ENCODE measurements around the gene CTDP1. TPM values are rescaled to one million over a fixed set of nuclear protein-coding genes. Genes with fewer than 3 reads are reported as not detected.

CTDP1 gene
- total RNA-seq, 1 experiment from 2014 or later: 24.9 TPM

GRCh38 chr18:79780547-79780946 is 100.9 kb downstream of the CTDP1 start:
- Histone ChIP-seq H3K4me3 (replicated peaks in 1 of 2; ENCODE audit: low read depth in 1 of 2, low read length in 2 of 2) (no peak overlapping the region), H3K9me3 (ENCODE audit: control insufficient read depth in 1 of 2, insufficient read depth in 1 of 2, low read depth in 1 of 2, low read length in 2 of 2) (no peaks in the 10 kb centered on the region), H3K9me2 (ENCODE audit: insufficient read depth) (no peaks in the 10 kb centered on the region), H3K27me3 (ENCODE audit: insufficient read depth, low read length) (no peaks in the 10 kb centered on the region), H4K20me1 (ENCODE audit: insufficient read depth) (no peaks in the 10 kb centered on the region), H3K9ac (ENCODE audit: low read length) (no peak overlapping the region), H3K4me1 (ENCODE audit: control insufficient read depth in 1 of 2, insufficient read depth in 2 of 2, low read length in 2 of 2) (no peaks in the 10 kb centered on the region), H3K79me2 (ENCODE audit: insufficient read depth, low read length) (no peaks in the 10 kb centered on the region), H3K27ac (ENCODE audit: low read depth, low read length) (no peak overlapping the region), H2AFZ (ENCODE audit: low read depth, low read length, poor library complexity, severe bottlenecking) (no peak overlapping the region), H3K4me2 (ENCODE audit: low read length) (no peak overlapping the region), H3K36me3 (ENCODE audit: control insufficient read depth in 1 of 2, insufficient read depth in 2 of 2, low read length in 2 of 2) (no peaks in the 10 kb centered on the region)
- POLR2A ChIA-PET: no interaction called here
- DNase-seq (ENCODE audit: low read depth, low spot score) (no peak), ATAC-seq (no peak)
- CTCF ChIA-PET: no interaction called here
- TF ChIP-seq SIN3A (IDR thresholded peaks at IDR 0.05; ENCODE audit: low read depth) (no peak), SRF (IDR thresholded peaks at IDR 0.05; ENCODE audit: low read depth) (no peak), EZH2phosphoT487 (IDR thresholded peaks at IDR 0.05; ENCODE audit: borderline replicate concordance) (no peak), YY1 (IDR thresholded peaks at IDR 0.05; ENCODE audit: extremely low read depth, insufficient replicate concordance, low read depth, low read length) (no peak), TCF7L2 (IDR thresholded peaks at IDR 0.05; ENCODE audit: borderline replicate concordance, extremely low read depth, insufficient read depth, insufficient read length) (no peak), POLR2A (IDR thresholded peaks at IDR 0.05; ENCODE audit: borderline replicate concordance, extremely low read depth, insufficient read depth, insufficient read length) (no peak), RAD21 (IDR thresholded peaks at IDR 0.05; ENCODE audit: low read depth) (no peak), MAX (IDR thresholded peaks at IDR 0.05) (no peak), EZH2 (IDR thresholded peaks at IDR 0.05) (no peak)
- TF ChIP-seq, protein P1, sequence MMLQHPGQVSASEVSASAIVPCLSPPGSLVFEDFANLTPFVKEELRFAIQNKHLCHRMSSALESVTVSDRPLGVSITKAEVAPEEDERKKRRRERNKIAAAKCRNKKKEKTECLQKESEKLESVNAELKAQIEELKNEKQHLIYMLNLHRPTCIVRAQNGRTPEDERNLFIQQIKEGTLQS (IDR thresholded peaks at IDR 0.05): no peak
- intact Hi-C loops (cut with micrococcal nuclease): no loop called here
- no TSS peak for BruUV-seq (replicated peaks)
- RAD21 ChIA-PET (ENCODE audit: low non-redundant PET in 1 of 2, low total read pairs in 2 of 2, uncharacterized antibody in 2 of 2, unreplicated experiment in 2 of 2): no interaction called here

- no peaks in the 10 kb centered on the region for H3K36me3 ChIP-seq (ENCODE audit: control insufficient read depth in 1 of 2, insufficient read depth in 2 of 2, low read length in 2 of 2)
- no peaks in the 10 kb centered on the region for H3K27me3 ChIP-seq (ENCODE audit: insufficient read depth, low read length)
- POLR2A ChIA-PET: no interaction called here
- H3K4me3 ChIP-seq (replicated peaks in 1 of 2; ENCODE audit: low read depth in 1 of 2, low read length in 2 of 2): no peak overlapping the region
- RAD21 ChIA-PET (ENCODE audit: low non-redundant PET in 1 of 2, low total read pairs in 2 of 2, uncharacterized antibody in 2 of 2, unreplicated experiment in 2 of 2): no interaction called here
- no peaks in the 10 kb centered on the region for H4K20me1 ChIP-seq (ENCODE audit: insufficient read depth)
- no peak overlapping the region for H3K4me2 ChIP-seq (ENCODE audit: low read length)
- no peak overlapping the region for H2AFZ ChIP-seq (ENCODE audit: low read depth, low read length, poor library complexity, severe bottlenecking)
- intact Hi-C loops (cut with micrococcal nuclease): no loop called here
- no peak overlapping the region for H3K9ac ChIP-seq (ENCODE audit: low read length)
- H3K9me3 ChIP-seq (ENCODE audit: control insufficient read depth in 1 of 2, insufficient read depth in 1 of 2, low read depth in 1 of 2, low read length in 2 of 2): no peaks in the 10 kb centered on the region
- CTCF ChIA-PET: no interaction called here
- no peak for ATAC-seq
- no peaks in the 10 kb centered on the region for H3K9me2 ChIP-seq (ENCODE audit: insufficient read depth)
- H3K79me2 ChIP-seq (ENCODE audit: insufficient read depth, low read length): no peaks in the 10 kb centered on the region
- no peak for DNase-seq (ENCODE audit: low read depth, low spot score)
- no peak overlapping the region for H3K27ac ChIP-seq (ENCODE audit: low read depth, low read length)
- H3K4me1 ChIP-seq (ENCODE audit: control insufficient read depth in 1 of 2, insufficient read depth in 2 of 2, low read length in 2 of 2): no peaks in the 10 kb centered on the region
- no TSS peak for BruUV-seq (replicated peaks)
- no peak for TF ChIP-seq POLR2A (IDR thresholded peaks at IDR 0.05; ENCODE audit: borderline replicate concordance, extremely low read depth, insufficient read depth, insufficient read length)
- no peak for TF ChIP-seq POLR2AphosphoS5 (IDR thresholded peaks at IDR 0.05; ENCODE audit: low read depth, low read length)
- no peak for TF ChIP-seq EGR1 (IDR thresholded peaks at IDR 0.05; ENCODE audit: low read depth)
- no peak for TF ChIP-seq EZH2phosphoT487 (IDR thresholded peaks at IDR 0.05; ENCODE audit: borderline replicate concordance)
- TF ChIP-seq SIN3A (IDR thresholded peaks at IDR 0.05; ENCODE audit: low read depth): no peak
- TF ChIP-seq TCF7L2 (IDR thresholded peaks at IDR 0.05; ENCODE audit: borderline replicate concordance, extremely low read depth, insufficient read depth, insufficient read length): no peak
- no peak for TF ChIP-seq REST (IDR thresholded peaks at IDR 0.05; ENCODE audit: low read depth)
- no peak for TF ChIP-seq FOSL1 (IDR thresholded peaks at IDR 0.05; ENCODE audit: low read depth)
- no peak for TF ChIP-seq SP1 (IDR thresholded peaks at IDR 0.05; ENCODE audit: low read depth)
- TF ChIP-seq EZH2 (IDR thresholded peaks at IDR 0.05): no peak
- TF ChIP-seq YY1 (IDR thresholded peaks at IDR 0.05; ENCODE audit: extremely low read depth, insufficient replicate concordance, low read depth, low read length): no peak
- TF ChIP-seq, protein P1 (IDR thresholded peaks at IDR 0.05): no peak
- TF ChIP-seq CBX3 (IDR thresholded peaks at IDR 0.05; ENCODE audit: low read depth): no peak
- no peak for TF ChIP-seq RAD21 (IDR thresholded peaks at IDR 0.05; ENCODE audit: low read depth)
Observed at GRCh38 chr18:79781331-79781941, 101.8 kb downstream of the CTDP1 start.
